Stimulated activated CD8-positive, alpha-beta memory T cell treated with anti-CD3 and anti-CD28 coated beads, Interleukin-15, amount 100 ng/mL, for 4 hours (primary cell): ENCODE measurements around the gene NBPF4.
"Not testable (repeated sequence)": the region's sequence is repeated elsewhere in the genome, so short reads cannot be mapped to it uniquely, and the experiment has no call there.

Experiments used
- DNase-seq, 2 donors: peaks; one replicate each; pipeline ENCODE4 v3.0.0-alpha.2; 2020; ENCODE audit warnings: low read depth in 2 of 2

Gene NBPF4

GRCh38 chr1:108243976-108244375, at the start of gene NBPF4:
Gene NBPF4, minus strand, starts transcription at chr1:108244076. Its CDS starts 315 bp downstream, at chr1:108243761.
- not testable (repeated sequence) for DNase-seq

- not testable (repeated sequence) for DNase-seq
Observed at GRCh38 chr1:108282528-108283257, 38.8 kb upstream of the NBPF4 start.

- not testable (repeated sequence) for DNase-seq
Observed at GRCh38 chr1:108272485-108273327, 28.8 kb upstream of the NBPF4 start.

GRCh38 chr1:108267097-108267496, 23.2 kb upstream of the NBPF4 start:
- DNase-seq = not testable (repeated sequence)

GRCh38 chr1:108261967-108262366, 18.1 kb upstream of the NBPF4 start:
- DNase-seq = not testable (repeated sequence)

GRCh38 chr1:108261519-108261918, 17.6 kb upstream of the NBPF4 start:
- DNase-seq = not testable (repeated sequence)

GRCh38 chr1:108260578-108261259, 16.8 kb upstream of the NBPF4 start:
- DNase-seq = not testable (repeated sequence)

- DNase-seq = not testable (repeated sequence)
Observed at GRCh38 chr1:108255426-108255825, 11.6 kb upstream of the NBPF4 start.

- DNase-seq = not testable (repeated sequence)
Observed at GRCh38 chr1:108239426-108239825, 4.5 kb downstream of the NBPF4 start.

- not testable (repeated sequence) for DNase-seq
Observed at GRCh38 chr1:108235308-108235707, 8.6 kb downstream of the NBPF4 start.

GRCh38 chr1:108232183-108232582, 11.7 kb downstream of the NBPF4 start:
- DNase-seq = not testable (repeated sequence)

- DNase-seq = not testable (repeated sequence)
Observed at GRCh38 chr1:108229976-108230375, 13.9 kb downstream of the NBPF4 start.

GRCh38 chr1:108227772-108228171, 16.1 kb downstream of the NBPF4 start:
- not testable (repeated sequence) for DNase-seq

GRCh38 chr1:108226855-108227254, 17.0 kb downstream of the NBPF4 start:
- not testable (repeated sequence) for DNase-seq

GRCh38 chr1:108223226-108223625, 20.6 kb downstream of the NBPF4 start:
- DNase-seq = not testable (repeated sequence)

GRCh38 chr1:108217515-108218174, 26.2 kb downstream of the NBPF4 start:
- not testable (repeated sequence) for DNase-seq

GRCh38 chr1:108217007-108217406, 26.9 kb downstream of the NBPF4 start:
- DNase-seq = not testable (repeated sequence)

GRCh38 chr1:108216028-108216890, 27.6 kb downstream of the NBPF4 start:
- DNase-seq = not testable (repeated sequence)

GRCh38 chr1:108214641-108215465, 29.0 kb downstream of the NBPF4 start:
- not testable (repeated sequence) for DNase-seq

GRCh38 chr1:108211014-108211413, 32.9 kb downstream of the NBPF4 start:
- no peak for DNase-seq
